ENCODE data around the gene GRAMD4. TPM values are rescaled to one million over a fixed set of nuclear protein-coding genes. Genes with fewer than 3 reads are reported as not detected.

Gene GRAMD4
- total RNA-seq, 1 experiment from 2014 or later = 38.2 TPM

GRCh38 chr22:46604306-46604690 lies 15.9 kb upstream of the GRAMD4 start:
- no TSS peak for BruUV-seq (replicated peaks)
- no peaks in the 10 kb centered on the region for H3F3A ChIP-seq (ENCODE audit: insufficient read depth, low read depth)
- POLR2A ChIA-PET (ENCODE audit: unreplicated experiment) = no interaction called here
- H3K27ac ChIP-seq = no peak overlapping the region
- peaks cover 32% of the 10 kb centered on the region for H4K20me1 ChIP-seq (ENCODE audit: insufficient read depth)
- H3K4me3 ChIP-seq = no peak overlapping the region
- no peaks in the 10 kb centered on the region for H3K36me3 ChIP-seq (ENCODE audit: low read depth)
- CTCF ChIA-PET = no interaction called here
- no peak for DNase-seq
- no peaks in the 10 kb centered on the region for H3K9me2 ChIP-seq (ENCODE audit: insufficient read depth)
- intact Hi-C loops (cut with micrococcal nuclease; ENCODE audit: unreplicated experiment) = no loop called here
- TF ChIP-seq EZH2 (IDR thresholded peaks at IDR 0.05; ENCODE audit: low read depth) (no peak), CTCF (conservative IDR thresholded peaks at IDR 0.05) (no peak)
- H3K4me2 ChIP-seq = no peak overlapping the region
- H3K4me1 ChIP-seq (replicated peaks; ENCODE audit: insufficient read depth) = no peaks in the 10 kb centered on the region
- H3K79me2 ChIP-seq (ENCODE audit: low read depth) = peaks cover 15% of the 10 kb centered on the region
- H2AFZ ChIP-seq = no peak overlapping the region
- H3K27me3 ChIP-seq (ENCODE audit: insufficient read depth, low read depth) = no peaks in the 10 kb centered on the region
- H3K9me3 ChIP-seq (ENCODE audit: insufficient read depth, low read depth) = no peaks in the 10 kb centered on the region

GRCh38 chr22:46605117-46605516 lies 15.1 kb upstream of the GRAMD4 start:
- Histone ChIP-seq H4K20me1 (ENCODE audit: insufficient read depth) (peaks cover 27% of the 10 kb centered on the region), H3K27me3 (ENCODE audit: insufficient read depth, low read depth) (no peaks in the 10 kb centered on the region), H3K36me3 (ENCODE audit: low read depth) (no peaks in the 10 kb centered on the region), H3K4me2 (no peak overlapping the region), H2AFZ (no peak overlapping the region), H3K4me1 (replicated peaks; ENCODE audit: insufficient read depth) (no peaks in the 10 kb centered on the region), H3K9me2 (ENCODE audit: insufficient read depth) (no peaks in the 10 kb centered on the region), H3K4me3 (no peak overlapping the region), H3K79me2 (ENCODE audit: low read depth) (peaks cover 18% of the 10 kb centered on the region), H3F3A (ENCODE audit: insufficient read depth, low read depth) (no peaks in the 10 kb centered on the region), H3K27ac (no peak overlapping the region), H3K9me3 (ENCODE audit: insufficient read depth, low read depth) (no peaks in the 10 kb centered on the region)
- TF ChIP-seq EZH2 (IDR thresholded peaks at IDR 0.05; ENCODE audit: low read depth) (no peak), CTCF (conservative IDR thresholded peaks at IDR 0.05) (no peak)
- BruUV-seq (replicated peaks) = no TSS peak
- intact Hi-C loops (cut with micrococcal nuclease; ENCODE audit: unreplicated experiment) = no loop called here
- CTCF ChIA-PET = no interaction called here
- POLR2A ChIA-PET (ENCODE audit: unreplicated experiment) = no interaction called here
- DNase-seq = no peak

GRCh38 chr22:46606886-46607285 lies 13.3 kb upstream of the GRAMD4 start:
- no peaks in the 10 kb centered on the region for H3K27me3 ChIP-seq (ENCODE audit: insufficient read depth, low read depth)
- TF ChIP-seq EZH2 (IDR thresholded peaks at IDR 0.05; ENCODE audit: low read depth) = no peak
- no peaks in the 10 kb centered on the region for H3K9me3 ChIP-seq (ENCODE audit: insufficient read depth, low read depth)
- BruUV-seq (replicated peaks) = no TSS peak
- ChIA-PET POLR2A (ENCODE audit: unreplicated experiment) (no interaction called here), CTCF (no interaction called here)
- no peaks in the 10 kb centered on the region for H3F3A ChIP-seq (ENCODE audit: insufficient read depth, low read depth)
- H3K79me2 ChIP-seq (ENCODE audit: low read depth) = peaks cover 26% of the 10 kb centered on the region
- peaks cover 28% of the 10 kb centered on the region for H4K20me1 ChIP-seq (ENCODE audit: insufficient read depth)
- H3K4me1 ChIP-seq (replicated peaks; ENCODE audit: insufficient read depth) = no peaks in the 10 kb centered on the region
- no peak for DNase-seq
- H3K36me3 ChIP-seq (ENCODE audit: low read depth) = no peaks in the 10 kb centered on the region
- no peaks in the 10 kb centered on the region for H3K9me2 ChIP-seq (ENCODE audit: insufficient read depth)
- H3K4me2 ChIP-seq = no peak overlapping the region
- H3K27ac ChIP-seq = no peak overlapping the region
- H2AFZ ChIP-seq = no peak overlapping the region
- no peak overlapping the region for H3K4me3 ChIP-seq
- intact Hi-C loops (cut with micrococcal nuclease; ENCODE audit: unreplicated experiment) = no loop called here

- no peak for TF ChIP-seq CTCF (conservative IDR thresholded peaks at IDR 0.05)
- no peak for TF ChIP-seq EZH2 (IDR thresholded peaks at IDR 0.05; ENCODE audit: low read depth)
- Histone ChIP-seq H3K9me2 (ENCODE audit: insufficient read depth) (no peaks in the 10 kb centered on the region), H3K27me3 (ENCODE audit: insufficient read depth, low read depth) (no peaks in the 10 kb centered on the region), H3K4me2 (no peak overlapping the region), H2AFZ (no peak overlapping the region), H3K79me2 (ENCODE audit: low read depth) (peaks cover 26% of the 10 kb centered on the region), H3K9me3 (ENCODE audit: insufficient read depth, low read depth) (no peaks in the 10 kb centered on the region), H3K4me3 (no peak overlapping the region), H3K4me1 (replicated peaks; ENCODE audit: insufficient read depth) (no peaks in the 10 kb centered on the region), H3K27ac (no peak overlapping the region), H3K36me3 (ENCODE audit: low read depth) (no peaks in the 10 kb centered on the region), H3F3A (ENCODE audit: insufficient read depth, low read depth) (no peaks in the 10 kb centered on the region), H4K20me1 (ENCODE audit: insufficient read depth) (peaks cover 34% of the 10 kb centered on the region)
- ChIA-PET CTCF (no interaction called here), POLR2A (ENCODE audit: unreplicated experiment) (no interaction called here)
- BruUV-seq (replicated peaks) = no TSS peak
- intact Hi-C loops (cut with micrococcal nuclease; ENCODE audit: unreplicated experiment) = no loop called here
- no peak for DNase-seq
Observed at GRCh38 chr22:46607483-46608114, 12.6 kb upstream of the GRAMD4 start.
